ENCODE data around the gene FAM107A. TPM values are rescaled to one million over a fixed set of nuclear protein-coding genes. Genes with fewer than 3 reads are reported as not detected.

Gene FAM107A
- total and polyA plus RNA-seq, 2 of the 13 experiments (the other 11 are each of a cell fraction or from before 2014, with no cell fraction given), result not detected

DNA sequence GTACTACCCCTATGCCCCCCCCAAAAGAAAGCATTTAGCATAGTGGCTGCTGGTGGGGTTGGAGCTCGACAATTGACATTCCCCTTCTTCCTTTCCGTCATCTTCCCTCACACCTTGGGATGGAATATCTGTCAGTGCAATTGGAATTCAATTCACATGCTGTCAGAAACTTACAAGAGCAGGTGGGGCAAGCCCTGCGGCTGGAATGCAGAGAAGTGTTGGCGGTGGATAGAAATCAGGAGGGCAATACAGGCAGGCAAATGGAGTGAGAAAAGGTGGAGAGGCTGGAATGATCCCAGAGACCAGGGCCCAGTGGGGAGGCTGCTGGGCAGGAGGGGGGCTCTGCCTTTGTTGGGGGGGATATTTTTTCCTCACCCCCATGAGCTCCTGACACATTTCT, 45.2 kb upstream of the FAM107A start:
- no TSS peak for BruUV-seq (replicated peaks)
- no peak overlapping the region for H3K27ac ChIP-seq (ENCODE audit: extremely low read length, insufficient read depth, low read length)
- no peaks in the 10 kb centered on the region for H3K36me3 ChIP-seq (replicated peaks in 1 of 2; ENCODE audit: control insufficient read depth in 1 of 2, insufficient read depth in 2 of 2, low read length in 2 of 2)
- H3K9ac ChIP-seq (ENCODE audit: insufficient read depth, low read depth, low read length), result no peak overlapping the region
- 61% methylated on average over 4 of the region's 4 CpGs for WGBS (ENCODE audit: low lambda C conversion rate)
- TF ChIP-seq PTBP1 (IDR thresholded peaks at IDR 0.05; ENCODE audit: low read depth, low read length, poor library complexity, severe bottlenecking), result no peak
- TF ChIP-seq ZNF784 (CRISPR knock-in tag; IDR thresholded peaks at IDR 0.05; ENCODE audit: borderline replicate concordance), result no peak
- TF ChIP-seq ZNF800 (CRISPR knock-in tag; IDR thresholded peaks at IDR 0.05), result no peak
- no peak for TF ChIP-seq SNAPC5 (CRISPR knock-in tag; IDR thresholded peaks at IDR 0.05; ENCODE audit: borderline replicate concordance)
- TF ChIP-seq ZXDC (CRISPR knock-in tag; IDR thresholded peaks at IDR 0.05), result no peak
- TF ChIP-seq ZZZ3 (CRISPR knock-in tag; IDR thresholded peaks at IDR 0.05; ENCODE audit: borderline replicate concordance), result no peak
- TF ChIP-seq NCOA1 (CRISPR knock-in tag; IDR thresholded peaks at IDR 0.05), result no peak
- TF ChIP-seq PLRG1 (conservative IDR thresholded peaks at IDR 0.05), result no peak
- no peak for TF ChIP-seq ZNF547 (CRISPR knock-in tag; IDR thresholded peaks at IDR 0.05)
- no peak for TF ChIP-seq PCBP1 (IDR thresholded peaks at IDR 0.05; ENCODE audit: borderline replicate concordance, low read depth, low read length)
- TF ChIP-seq ZNF570 (CRISPR knock-in tag; IDR thresholded peaks at IDR 0.05; ENCODE audit: borderline replicate concordance), result no peak
- no peaks in the 10 kb centered on the region for H3K9me3 ChIP-seq (ENCODE audit: low read length)
- no peaks in the 10 kb centered on the region for H3K79me2 ChIP-seq (ENCODE audit: insufficient read depth, low read length)
- POLR2A ChIA-PET, result no interaction called here
- H3K4me1 ChIP-seq (ENCODE audit: insufficient read depth, low read length), result peaks cover 7% of the 10 kb centered on the region
- no peak for DNase-seq (ENCODE audit: low spot score)
- no peak for FAIRE-seq
- H3K4me2 ChIP-seq (ENCODE audit: low read depth, low read length), result no peak overlapping the region
- in situ Hi-C loops (cut with HindIII; ENCODE audit: extremely low pct_ligation_motif_present, low pct_unique_long_range_greater_than_20kb), result no loop called here
- CTCF ChIA-PET (ENCODE audit: low intra/inter-chr PET ratio, low total read pairs), result no interaction called here
- intact Hi-C loops (cut with micrococcal nuclease; ENCODE audit: unreplicated experiment), result no loop called here
- peaks cover 2 to 18% of the 10 kb centered on the region in 2 experiments; a peak in 4 of 5 replicates for H3K27me3 ChIP-seq (ENCODE audit: control insufficient read depth in 1 of 2, insufficient read depth in 2 of 2, low read length in 2 of 2)
- H4K20me1 ChIP-seq (ENCODE audit: insufficient read depth, low read length), result no peaks in the 10 kb centered on the region
- H2AFZ ChIP-seq (ENCODE audit: low read length), result no peak overlapping the region
- H3K4me3 ChIP-seq (replicated peaks in 1 of 3; ENCODE audit: insufficient read depth in 1 of 3, low read depth in 2 of 3, low read length in 3 of 3), result no peak overlapping the region
- no peak for ATAC-seq

All from HepG2 (cell line).